HepG2 (cell line): Measurements from ENCODE around the gene SNRNP200. TPM values are rescaled to one million over a fixed set of nuclear protein-coding genes. Genes with fewer than 3 reads are reported as not detected.

Source experiments
- BCL6 ChIP-seq: IDR thresholded peaks from 2 replicates; pipeline ENCODE4 v1.6.1; 2016; ENCODE audit warnings: missing genetic modification reagents, missing compliant biosample characterization
- CC2D1A ChIP-seq: sonication (generic); formaldehyde crosslinking; IDR thresholded peaks from 2 replicates; pipeline ENCODE4 v1.8.1; 2023; ENCODE audit warnings: mild to moderate bottlenecking, missing genetic modification reagents
- CEBPG ChIP-seq: IDR thresholded peaks from 2 replicates; pipeline ENCODE4 v1.6.1; 2016
- FLYWCH1 ChIP-seq: sonication (generic); formaldehyde crosslinking; IDR thresholded peaks from 2 replicates; pipeline ENCODE4 v1.8.1; 2023; ENCODE audit warnings: mild to moderate bottlenecking, missing genetic modification reagents
- FOXC1 ChIP-seq: sonication (generic); formaldehyde crosslinking; IDR thresholded peaks from 2 replicates; pipeline ENCODE4 v1.8.0; 2022; ENCODE audit warnings: mild to moderate bottlenecking, missing genetic modification reagents, borderline replicate concordance
- FOXO1 ChIP-seq: sonication (generic); formaldehyde crosslinking; IDR thresholded peaks from 2 replicates; pipeline ENCODE4 v1.4.0; 2020; ENCODE audit warnings: missing genetic modification reagents
- HNRNPUL1 ChIP-seq: fragments of 200-400 bp; formaldehyde crosslinking; IDR thresholded peaks from 2 replicates; pipeline ENCODE4 v1.6.1; 2017; ENCODE audit warnings: low read depth, mild to moderate bottlenecking, low read length, moderate library complexity
- HOXA3 ChIP-seq: sonication (generic); formaldehyde crosslinking; IDR thresholded peaks from 2 replicates; pipeline ENCODE4 v1.5.0; 2020; ENCODE audit warnings: missing genetic modification reagents
- MAFG ChIP-seq: sonication (generic); formaldehyde crosslinking; IDR thresholded peaks from 2 replicates; pipeline ENCODE4 v1.5.1; 2020; ENCODE audit warnings: mild to moderate bottlenecking, missing genetic modification reagents
- PCBP1 ChIP-seq: fragments of 200-400 bp; formaldehyde crosslinking; IDR thresholded peaks from 2 replicates; pipeline ENCODE4 v1.6.1; 2017; ENCODE audit warnings: mild to moderate bottlenecking, low read depth, low read length, borderline replicate concordance
- POGK ChIP-seq: sonication (generic); formaldehyde crosslinking; conservative IDR thresholded peaks from 2 replicates; pipeline ENCODE4 v1.8.0; 2022; ENCODE audit warnings: mild to moderate bottlenecking, moderate library complexity, missing genetic modification reagents
- PREB ChIP-seq: sonication (generic); formaldehyde crosslinking; IDR thresholded peaks from 2 replicates; pipeline ENCODE4 v1.4.0; 2020; ENCODE audit warnings: missing genetic modification reagents
- RBFOX2 ChIP-seq: fragments of 200-400 bp; formaldehyde crosslinking; IDR thresholded peaks from 2 replicates; pipeline ENCODE4 v1.6.1; 2017; ENCODE audit warnings: low read depth, mild to moderate bottlenecking, low read length
- SAFB2 ChIP-seq: sonication (generic); formaldehyde crosslinking; IDR thresholded peaks from 2 replicates; pipeline ENCODE4 v1.5.1; 2020; ENCODE audit warnings: missing genetic modification reagents, low read depth, mild to moderate bottlenecking, borderline replicate concordance
- TCF12 ChIP-seq, 2 experiments: fragments of 450-650 bp in 1 of 2; sonication (generic) in 1 of 2; formaldehyde crosslinking in 1 of 2; IDR thresholded peaks; 2 replicates each; pipeline versions ENCODE4 v1.6.1 to v1.8.0; 2017 to 2022; ENCODE audit warnings: antibody characterized with exemption in 1 of 2, mild to moderate bottlenecking in 1 of 2, missing genetic modification reagents in 1 of 2, moderate library complexity in 1 of 2
- ZBTB3 ChIP-seq: sonication (generic); formaldehyde crosslinking; IDR thresholded peaks from 2 replicates; pipeline ENCODE4 v1.4.0; 2020; ENCODE audit warnings: low read depth, mild to moderate bottlenecking, moderate library complexity, missing genetic modification reagents, borderline replicate concordance
- ZNF224 ChIP-seq: sonication (generic); formaldehyde crosslinking; IDR thresholded peaks from 2 replicates; pipeline ENCODE4 v1.5.0; 2020; ENCODE audit warnings: mild to moderate bottlenecking, missing genetic modification reagents
- ZNF30 ChIP-seq: sonication (generic); formaldehyde crosslinking; IDR thresholded peaks from 2 replicates; pipeline ENCODE4 v1.5.0; 2020; ENCODE audit warnings: mild to moderate bottlenecking, missing genetic modification reagents
- ZNF432 ChIP-seq: sonication (generic); formaldehyde crosslinking; IDR thresholded peaks from 2 replicates; pipeline ENCODE4 v1.5.0; 2020; ENCODE audit warnings: missing genetic modification reagents, mild to moderate bottlenecking, borderline replicate concordance
- ZNF496 ChIP-seq: sonication (generic); formaldehyde crosslinking; IDR thresholded peaks from 2 replicates; pipeline ENCODE4 v1.8.1; 2023; ENCODE audit warnings: mild to moderate bottlenecking, moderate library complexity, missing genetic modification reagents; ENCODE audit not compliant: insufficient replicate concordance
- ZSCAN9 ChIP-seq: IDR thresholded peaks from 2 replicates; pipeline ENCODE4 v1.6.1; 2016; ENCODE audit warnings: borderline replicate concordance
- polyA plus RNA-seq, 8 experiments: library from polyadenylated mRNA; depleted of rRNA in 3 of 8; stranded (reverse) in 7 of 8; unstranded in 1 of 8; fragments of >200 nt; fragmentation: Illumina TruSeq in 4 of 8; extraction: Trizol in 4 of 8; gene quantifications; 2 replicates each; pipeline versions ENCODE4 v1.2.1 to v1.2.3, GENCODE V29; 2011 to 2016; ENCODE audit warnings: low read depth in 4 of 8, missing spikeins in 1 of 8, mixed read lengths in 1 of 8; ENCODE audit not compliant: insufficient read depth in 1 of 8
- total RNA-seq, 5 experiments: library from RNA; depleted of rRNA; stranded (reverse); fragments of >200 nt; fragmentation: Illumina TruSeq; extraction: Trizol; gene quantifications; 2 replicates each; pipeline ENCODE4 v1.2.3, GENCODE V29; 2016; ENCODE audit warnings: low read depth in 1 of 5
- TF ChIP-seq, protein P1 (sequence below): sonication (generic); formaldehyde crosslinking; IDR thresholded peaks from 2 replicates; pipeline ENCODE4 v1.5.1; 2020; ENCODE audit warnings: mild to moderate bottlenecking, missing genetic modification reagents
- TF ChIP-seq, protein P2 (sequence below): IDR thresholded peaks from 2 replicates; pipeline ENCODE4 v1.6.1; 2016

The SNRNP200 gene
- total and polyA plus RNA-seq, 2 of the 13 experiments (the other 11 are each of a cell fraction or from before 2014, with no cell fraction given) = 99.0 to 232 TPM

DNA sequence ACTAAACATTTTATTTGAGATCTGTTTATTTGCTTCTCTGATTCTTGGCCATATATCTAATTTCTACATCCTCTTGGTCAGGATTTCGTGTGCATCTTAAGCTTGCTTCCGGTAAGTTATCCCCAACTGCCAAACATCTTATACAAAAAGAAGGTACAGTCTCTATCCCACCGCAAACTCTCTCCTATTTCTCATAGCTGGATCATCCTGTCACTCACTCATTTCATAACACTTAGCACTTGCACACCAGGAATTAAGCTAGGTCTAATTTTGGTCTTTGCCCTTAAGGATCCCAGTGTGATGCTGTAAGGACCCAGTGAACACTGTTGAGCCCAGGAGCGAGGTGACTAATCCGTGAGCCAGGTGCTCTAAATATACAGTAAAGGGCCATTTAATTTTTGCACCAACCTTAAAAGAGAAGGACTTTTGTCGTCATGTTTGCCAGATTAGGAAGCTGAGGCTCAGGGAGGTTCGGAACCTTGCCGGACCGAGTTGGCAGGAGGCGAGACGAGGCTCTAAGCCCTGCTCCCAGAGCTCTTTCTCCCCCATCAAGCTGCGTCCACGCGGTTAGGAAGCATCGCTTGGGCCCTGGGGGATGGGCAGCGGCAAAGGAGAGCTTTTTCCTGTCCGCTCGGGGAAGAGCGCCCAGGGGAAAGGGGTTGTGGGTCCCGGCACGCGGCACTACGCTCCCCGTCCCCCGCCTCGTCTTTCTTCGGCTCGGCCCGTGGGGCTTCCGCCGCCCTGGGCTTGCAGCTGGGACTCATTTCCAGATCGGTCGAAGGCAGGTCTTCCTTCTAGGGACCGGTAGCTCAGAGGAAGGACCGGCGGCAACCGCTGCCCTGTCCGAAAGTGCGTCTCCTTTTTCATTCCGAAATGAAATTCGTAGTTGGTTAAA lies 15.6 kb upstream of the SNRNP200 start (continued):
- TF ChIP-seq SAFB2 (no peak), ZNF30 (CRISPR knock-in tag) (no peak), POGK (CRISPR knock-in tag) (no peak), PCBP1 (0 out of 2 replicates have a peak, but pooled peaks have one; percentile 62), ZSCAN9 (CRISPR knock-in tag) (no peak), ZNF224 (CRISPR knock-in tag) (no peak), ZNF432 (CRISPR knock-in tag) (no peak), FOXC1 (CRISPR knock-in tag) (no peak), ZBTB3 (CRISPR knock-in tag) (no peak), HNRNPUL1 (no peak), BCL6 (0 out of 2 replicates have a peak, but pooled peaks have one; percentile 16), HOXA3 (0 out of 2 replicates have a peak, but pooled peaks have one; percentile 1), RBFOX2 (no peak; the same call in 1 of the 2 replicates), FOXO1 (CRISPR knock-in tag) (no peak), FLYWCH1 (no peak), CEBPG (no peak), TCF12 (IDR thresholded peaks at IDR 0.05) (no peak), TCF12 (CRISPR knock-in tag; IDR thresholded peaks at IDR 0.05) (no peak), CC2D1A (CRISPR knock-in tag) (no peak), ZNF496 (CRISPR knock-in tag) (no peak), MAFG (CRISPR knock-in tag) (no peak), PREB (CRISPR knock-in tag) (no peak)
- TF ChIP-seq, protein P1, sequence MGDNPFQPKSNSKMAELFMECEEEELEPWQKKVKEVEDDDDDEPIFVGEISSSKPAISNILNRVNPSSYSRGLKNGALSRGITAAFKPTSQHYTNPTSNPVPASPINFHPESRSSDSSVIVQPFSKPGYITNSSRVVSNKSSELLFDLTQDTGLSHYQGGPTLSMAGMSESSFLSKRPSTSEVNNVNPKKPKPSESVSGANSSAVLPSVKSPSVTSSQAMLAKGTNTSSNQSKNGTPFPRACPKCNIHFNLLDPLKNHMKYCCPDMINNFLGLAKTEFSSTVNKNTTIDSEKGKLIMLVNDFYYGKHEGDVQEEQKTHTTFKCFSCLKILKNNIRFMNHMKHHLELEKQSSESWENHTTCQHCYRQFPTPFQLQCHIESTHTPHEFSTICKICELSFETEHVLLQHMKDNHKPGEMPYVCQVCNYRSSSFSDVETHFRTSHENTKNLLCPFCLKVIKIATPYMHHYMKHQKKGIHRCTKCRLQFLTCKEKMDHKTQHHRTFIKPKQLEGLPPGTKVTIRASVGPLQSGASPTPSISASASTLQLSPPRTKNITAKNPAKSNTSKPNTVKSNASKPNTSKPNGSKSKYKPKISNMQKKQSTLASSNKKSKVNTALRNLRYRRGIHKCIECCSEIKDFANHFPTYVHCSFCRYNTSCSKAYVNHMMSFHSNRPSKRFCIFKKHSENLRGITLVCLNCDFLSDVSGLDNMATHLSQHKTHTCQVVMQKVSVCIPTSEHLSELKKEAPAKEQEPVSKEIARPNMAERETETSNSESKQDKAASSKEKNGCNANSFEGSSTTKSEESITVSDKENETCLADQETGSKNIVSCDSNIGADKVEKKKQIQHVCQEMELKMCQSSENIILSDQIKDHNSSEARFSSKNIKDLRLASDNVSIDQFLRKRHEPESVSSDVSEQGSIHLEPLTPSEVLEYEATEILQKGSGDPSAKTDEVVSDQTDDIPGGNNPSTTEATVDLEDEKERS (CRISPR knock-in tag) = 0 out of 2 replicates have a peak, but pooled peaks have one; percentile 44
- TF ChIP-seq, protein P2, sequence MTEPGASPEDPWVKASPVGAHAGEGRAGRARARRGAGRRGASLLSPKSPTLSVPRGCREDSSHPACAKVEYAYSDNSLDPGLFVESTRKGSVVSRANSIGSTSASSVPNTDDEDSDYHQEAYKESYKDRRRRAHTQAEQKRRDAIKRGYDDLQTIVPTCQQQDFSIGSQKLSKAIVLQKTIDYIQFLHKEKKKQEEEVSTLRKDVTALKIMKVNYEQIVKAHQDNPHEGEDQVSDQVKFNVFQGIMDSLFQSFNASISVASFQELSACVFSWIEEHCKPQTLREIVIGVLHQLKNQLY (CRISPR knock-in tag) = no peak
